H7 (cell line): ENCODE measurements around the gene TMEM263. TPM values are rescaled to one million over a fixed set of nuclear protein-coding genes. Genes with fewer than 3 reads are reported as not detected.
"Not testable (repeated sequence)": the region's sequence is repeated elsewhere in the genome, so short reads cannot be mapped to it uniquely, and the experiment has no call there.

ENCODE experiments used
- DNase-seq: peaks from one replicate; pipeline ENCODE4 v3.0.0; 2012
- H3K27me3 ChIP-seq: 2 replicates; pipeline ENCODE4 v1.6.0; 2011; ENCODE audit warnings: mild to moderate bottlenecking, low read length; ENCODE audit not compliant: control insufficient read depth, insufficient read depth
- H3K36me3 ChIP-seq: replicated peaks from 2 replicates; pipeline ENCODE4 v1.5.1; 2011; ENCODE audit warnings: low read length; ENCODE audit not compliant: control insufficient read depth, insufficient read depth
- H3K4me3 ChIP-seq: 2 replicates; pipeline ENCODE4 v1.5.1; 2011; ENCODE audit warnings: low read depth, mild to moderate bottlenecking, control low read depth, low read length, moderate library complexity; ENCODE audit not compliant: insufficient read depth
- total RNA-seq: library from RNA; depleted of rRNA; stranded (reverse); fragments of >200 nt; shearing (Covaris generic); gene quantifications from 2 replicates; pipeline ENCODE4 v1.2.3, GENCODE V29; 2014

The TMEM263 gene
- total RNA-seq, 1 experiment from 2014 or later, result 19.0 TPM

- H3K36me3 ChIP-seq, result no peaks in the 10 kb centered on the region; the same call in 1 of the 2 replicates
- no peak for DNase-seq
- H3K27me3 ChIP-seq, result no peaks in the 10 kb centered on the region
Observed at GRCh38 chr12:106986135-106986534, 30.4 kb downstream of the TMEM263 start.

GRCh38 chr12:106986625-106987389, 31.1 kb downstream of the TMEM263 start, which contains the start of gene MTERF2:
TSS of gene MTERF2 (minus strand) at chr12:106987146. CDS start at chr12:106978714, 8,432 bp downstream.
- H3K27me3 ChIP-seq, result no peaks in the 10 kb centered on the region
- no peaks in the 10 kb centered on the region; the same call in 1 of the 2 replicates for H3K36me3 ChIP-seq
- peak; percentile 95 for DNase-seq
- H3K4me3 ChIP-seq, result peak within 1 kb of the TSS; percentile 88

More at GRCh38 chr12:106986135-106986534, 30.4 kb downstream of the TMEM263 start:
- H3K4me3 ChIP-seq, result peak overlapping the region; percentile 88; the same call in 1 of the 2 replicates

- DNase-seq, result no peak
- Histone ChIP-seq H3K4me3 (no peak overlapping the region), H3K27me3 (no peaks in the 10 kb centered on the region), H3K36me3 (no peaks in the 10 kb centered on the region; the same call in 1 of the 2 replicates)
Observed at GRCh38 chr12:106987846-106988245, 32.1 kb downstream of the TMEM263 start.

- Histone ChIP-seq H3K36me3 (peaks cover 1% of the 10 kb centered on the region), H3K4me3 (no peak overlapping the region), H3K27me3 (no peaks in the 10 kb centered on the region)
- no peak for DNase-seq
Observed at GRCh38 chr12:106994579-106995220, 39.0 kb downstream of the TMEM263 start.

- not testable (repeated sequence) for H3K36me3 ChIP-seq, DNase-seq, H3K27me3 ChIP-seq, H3K4me3 ChIP-seq
Observed at GRCh38 chr12:106996102-106996501, 40.4 kb downstream of the TMEM263 start.

GRCh38 chr12:106997916-106998315, 42.2 kb downstream of the TMEM263 start:
- peaks cover 1% of the 10 kb centered on the region for H3K36me3 ChIP-seq
- no peak overlapping the region for H3K4me3 ChIP-seq
- no peak for DNase-seq
- no peaks in the 10 kb centered on the region for H3K27me3 ChIP-seq

GRCh38 chr12:106999446-106999845, 43.7 kb downstream of the TMEM263 start:
- DNase-seq, result no peak
- no peaks in the 10 kb centered on the region for H3K27me3 ChIP-seq
- H3K4me3 ChIP-seq, result no peak overlapping the region
- H3K36me3 ChIP-seq, result peaks cover 1% of the 10 kb centered on the region

- DNase-seq, H3K27me3 ChIP-seq, H3K4me3 ChIP-seq, H3K36me3 ChIP-seq: not testable (repeated sequence)
Observed at GRCh38 chr12:107002665-107003064, 47.0 kb downstream of the TMEM263 start.

GRCh38 chr12:107007411-107007810, 51.7 kb downstream of the TMEM263 start:
- DNase-seq, result no peak
- Histone ChIP-seq H3K27me3 (no peaks in the 10 kb centered on the region), H3K36me3 (no peaks in the 10 kb centered on the region), H3K4me3 (no peak overlapping the region)

GRCh38 chr12:107011519-107011918, 55.8 kb downstream of the TMEM263 start:
- H3K36me3 ChIP-seq, result no peaks in the 10 kb centered on the region
- no peak overlapping the region for H3K4me3 ChIP-seq
- DNase-seq, result no peak
- no peaks in the 10 kb centered on the region for H3K27me3 ChIP-seq

- H3K36me3 ChIP-seq, result no peaks in the 10 kb centered on the region
- no peak for DNase-seq
- H3K27me3 ChIP-seq, result no peaks in the 10 kb centered on the region
- no peak overlapping the region for H3K4me3 ChIP-seq
Observed at GRCh38 chr12:107012736-107013425, 57.2 kb downstream of the TMEM263 start.

- Histone ChIP-seq H3K27me3 (no peaks in the 10 kb centered on the region), H3K36me3 (no peaks in the 10 kb centered on the region), H3K4me3 (no peak overlapping the region)
- DNase-seq, result peak; percentile 15
Observed at GRCh38 chr12:107014055-107014454, 58.3 kb downstream of the TMEM263 start.

GRCh38 chr12:107017042-107017441, 61.3 kb downstream of the TMEM263 start:
- Histone ChIP-seq H3K36me3 (no peaks in the 10 kb centered on the region), H3K4me3 (no peak overlapping the region), H3K27me3 (no peaks in the 10 kb centered on the region)
- DNase-seq, result no peak

- Histone ChIP-seq H3K36me3 (no peaks in the 10 kb centered on the region), H3K4me3 (no peak overlapping the region), H3K27me3 (no peaks in the 10 kb centered on the region)
- no peak for DNase-seq
Observed at GRCh38 chr12:107019546-107019945, 63.8 kb downstream of the TMEM263 start.
